HG03280 (cell line): ENCODE measurements around the gene TUFM.
"Not testable (repeated sequence)": the region's sequence is repeated elsewhere in the genome, so short reads cannot be mapped to it uniquely, and the experiment has no call there.

Source experiments
- ATAC-seq: cut with Tn5 transposase; IDR thresholded peaks from one replicate; pipeline ENCODE4 v1.9.1; 2021; ENCODE audit warnings: mild to moderate bottlenecking, moderate library complexity; ENCODE audit not compliant: unreplicated experiment

TUFM gene

GRCh38 chr16:28846080-28846932, at the start of gene TUFM:
Gene TUFM, minus strand, starts transcription at chr16:28846348. Its CDS starts 79 bp downstream, at chr16:28846269.
- peak; percentile 92 for ATAC-seq

GRCh38 chr16:28895609-28896008, 49.5 kb upstream of the TUFM start:
- ATAC-seq: no peak

GRCh38 chr16:28893291-28893690, 47.1 kb upstream of the TUFM start:
- no peak for ATAC-seq

- no peak for ATAC-seq
Measured at GRCh38 chr16:28891964-28892890, 46.1 kb upstream of the TUFM start.

- ATAC-seq: not testable (repeated sequence)
Measured at GRCh38 chr16:28890355-28890754, 44.2 kb upstream of the TUFM start.

- ATAC-seq: no peak
Measured at GRCh38 chr16:28886945-28887344, 40.8 kb upstream of the TUFM start.

- no peak for ATAC-seq
Measured at GRCh38 chr16:28884045-28884444, 37.9 kb upstream of the TUFM start.

- no peak for ATAC-seq
Measured at GRCh38 chr16:28883221-28883996, 37.3 kb upstream of the TUFM start.

GRCh38 chr16:28882551-28883160, 36.5 kb upstream of the TUFM start:
- ATAC-seq: no peak

- not testable (repeated sequence) for ATAC-seq
Measured at GRCh38 chr16:28881565-28881964, 35.4 kb upstream of the TUFM start.

GRCh38 chr16:28880955-28881354, 34.8 kb upstream of the TUFM start:
- ATAC-seq: no peak

GRCh38 chr16:28880589-28880915, 34.4 kb upstream of the TUFM start:
- ATAC-seq: no peak

- ATAC-seq: peak; percentile 88
Measured at GRCh38 chr16:28879841-28880588, 33.9 kb upstream of the TUFM start.

- ATAC-seq: no peak
Measured at GRCh38 chr16:28879261-28879840, 33.2 kb upstream of the TUFM start.

- ATAC-seq: no peak
Measured at GRCh38 chr16:28878083-28878926, 32.2 kb upstream of the TUFM start, which contains the start of gene ATP2A1. Gene ATP2A1, plus strand, starts transcription at chr16:28878488. Its CDS starts 184 bp downstream, at chr16:28878672.

- ATAC-seq: no peak
Measured at GRCh38 chr16:28877655-28878000, 31.5 kb upstream of the TUFM start.

- ATAC-seq: no peak
Measured at GRCh38 chr16:28876973-28877654, 31.0 kb upstream of the TUFM start.

GRCh38 chr16:28876019-28876659, 30.0 kb upstream of the TUFM start:
- no peak for ATAC-seq
